Measurements from ENCODE around the gene XPO6. TPM values are rescaled to one million over a fixed set of nuclear protein-coding genes. Genes with fewer than 3 reads are reported as not detected.

The XPO6 gene
- total and polyA plus RNA-seq, 2 of the 13 experiments (the other 11 are each of a cell fraction or from before 2014, with no cell fraction given): 109 to 129 TPM

DNA sequence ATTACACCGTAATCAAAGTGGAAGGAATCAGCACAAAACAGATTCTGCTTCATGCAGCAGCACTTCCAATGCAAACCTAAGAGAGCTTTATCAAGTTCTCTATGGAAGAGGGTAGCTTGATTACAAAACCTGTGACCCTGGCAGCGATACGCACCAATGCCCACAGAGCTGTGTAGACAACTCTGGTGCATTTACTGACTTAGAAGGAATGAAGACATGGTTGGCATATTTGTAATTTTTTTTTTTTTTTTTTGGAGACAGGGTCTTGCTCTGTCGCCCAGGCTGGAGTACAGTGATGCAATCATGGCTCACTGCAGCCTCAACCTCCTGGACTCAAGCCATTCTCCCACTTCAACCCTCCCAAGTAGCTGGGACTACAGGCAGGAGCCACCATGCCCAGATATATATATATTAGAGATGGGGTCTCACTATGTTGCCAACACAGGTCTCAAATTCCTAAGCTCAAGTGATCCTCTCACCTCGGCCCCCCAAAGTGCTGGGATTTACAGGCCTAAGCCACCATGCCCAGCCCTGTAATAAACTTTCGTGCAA, 49.4 kb downstream of the XPO6 start:
- H3K27me3 ChIP-seq (ENCODE audit: control insufficient read depth in 1 of 2, insufficient read depth in 2 of 2, low read length in 2 of 2): no peaks in the 10 kb centered on the region
- TF ChIP-seq SMARCE1 (IDR thresholded peaks at IDR 0.05; ENCODE audit: borderline replicate concordance) (no peak), SRSF9 (IDR thresholded peaks at IDR 0.05; ENCODE audit: borderline replicate concordance, insufficient read depth, low read depth, low read length, poor library complexity, severe bottlenecking) (no peak), YY1 (IDR thresholded peaks at IDR 0.05; ENCODE audit: insufficient read depth, insufficient replicate concordance, low read depth, low read length) (no peak), ZNF431 (CRISPR knock-in tag; IDR thresholded peaks at IDR 0.05; ENCODE audit: borderline replicate concordance, low read depth) (no peak), ZNF367 (CRISPR knock-in tag; IDR thresholded peaks at IDR 0.05; ENCODE audit: borderline replicate concordance) (no peak), ISX (CRISPR knock-in tag; conservative IDR thresholded peaks at IDR 0.05) (no peak)
- ChIA-PET CTCF (ENCODE audit: low intra/inter-chr PET ratio, low total read pairs) (no interaction called here), POLR2A (no interaction called here)
- H3K79me2 ChIP-seq (ENCODE audit: insufficient read depth, low read length): peaks cover 3% of the 10 kb centered on the region
- H4K20me1 ChIP-seq (ENCODE audit: insufficient read depth, low read length): no peaks in the 10 kb centered on the region
- FAIRE-seq (peak; percentile 8), ATAC-seq (no peak), DNase-seq (ENCODE audit: low spot score) (no peak)
- no peaks in the 10 kb centered on the region for H3K9me3 ChIP-seq (ENCODE audit: low read length)
- no peak overlapping the region for H2AFZ ChIP-seq (ENCODE audit: low read length)
- in situ Hi-C loops (cut with HindIII; ENCODE audit: extremely low pct_ligation_motif_present, low pct_unique_long_range_greater_than_20kb): no loop called here
- no peak overlapping the region for H3K4me2 ChIP-seq (ENCODE audit: low read depth, low read length)
- intact Hi-C loops (cut with micrococcal nuclease; ENCODE audit: unreplicated experiment): no loop called here
- H3K27ac ChIP-seq (ENCODE audit: extremely low read length, insufficient read depth, low read length): no peak overlapping the region
- 96% methylated on average over 6 of the region's 6 CpGs for WGBS (ENCODE audit: low lambda C conversion rate)
- H3K4me3 ChIP-seq (replicated peaks in 1 of 3; ENCODE audit: insufficient read depth in 1 of 3, low read depth in 2 of 3, low read length in 3 of 3): no peak overlapping the region
- H3K36me3 ChIP-seq (replicated peaks in 1 of 2; ENCODE audit: control insufficient read depth in 1 of 2, insufficient read depth in 2 of 2, low read length in 2 of 2): peaks cover 21 to 56% of the 10 kb centered on the region in 2 experiments
- BruUV-seq (replicated peaks): no TSS peak
- H3K9ac ChIP-seq (ENCODE audit: insufficient read depth, low read depth, low read length): no peak overlapping the region
- H3K4me1 ChIP-seq (ENCODE audit: insufficient read depth, low read length): peaks cover 10% of the 10 kb centered on the region

DNA sequence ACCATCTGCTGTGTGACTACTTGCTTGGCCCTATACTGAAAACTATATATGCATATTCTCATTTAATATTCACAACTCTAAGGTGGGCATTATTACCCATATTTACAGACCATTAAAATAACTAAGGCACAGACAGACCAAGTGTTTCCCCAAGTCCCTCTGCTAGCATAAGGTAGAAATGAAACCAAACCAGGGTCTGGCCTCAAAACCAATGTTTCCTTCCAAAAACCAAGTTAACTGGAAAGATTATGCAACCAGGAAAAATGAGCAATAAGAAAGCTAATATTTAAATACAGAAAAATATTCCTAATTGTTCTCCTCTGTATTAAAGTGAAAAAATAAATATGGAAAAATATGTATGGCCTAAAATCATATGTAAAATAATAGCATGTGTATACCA, 50.1 kb downstream of the XPO6 start:
- BruUV-seq (replicated peaks): no TSS peak
- DNase-seq (ENCODE audit: low spot score) (no peak), FAIRE-seq (no peak), ATAC-seq (no peak)
- CTCF ChIA-PET (ENCODE audit: low intra/inter-chr PET ratio, low total read pairs): no interaction called here
- H3K79me2 ChIP-seq (ENCODE audit: insufficient read depth, low read length): peaks cover 3% of the 10 kb centered on the region
- POLR2A ChIA-PET: no interaction called here
- no peaks in the 10 kb centered on the region for H4K20me1 ChIP-seq (ENCODE audit: insufficient read depth, low read length)
- peaks cover 10% of the 10 kb centered on the region for H3K4me1 ChIP-seq (ENCODE audit: insufficient read depth, low read length)
- H3K36me3 ChIP-seq (replicated peaks in 1 of 2; ENCODE audit: control insufficient read depth in 1 of 2, insufficient read depth in 2 of 2, low read length in 2 of 2): peaks cover 16 to 48% of the 10 kb centered on the region in 2 experiments
- H3K4me3 ChIP-seq (replicated peaks in 1 of 3; ENCODE audit: insufficient read depth in 1 of 3, low read depth in 2 of 3, low read length in 3 of 3): no peak overlapping the region
- intact Hi-C loops (cut with micrococcal nuclease; ENCODE audit: unreplicated experiment): no loop called here
- in situ Hi-C loops (cut with HindIII; ENCODE audit: extremely low pct_ligation_motif_present, low pct_unique_long_range_greater_than_20kb): no loop called here
- H3K27me3 ChIP-seq (ENCODE audit: control insufficient read depth in 1 of 2, insufficient read depth in 2 of 2, low read length in 2 of 2): no peaks in the 10 kb centered on the region
- no peak overlapping the region for H3K27ac ChIP-seq (ENCODE audit: extremely low read length, insufficient read depth, low read length)
- H3K9ac ChIP-seq (ENCODE audit: insufficient read depth, low read depth, low read length): no peak overlapping the region
- no peak overlapping the region for H2AFZ ChIP-seq (ENCODE audit: low read length)
- H3K4me2 ChIP-seq (ENCODE audit: low read depth, low read length): no peak overlapping the region
- H3K9me3 ChIP-seq (ENCODE audit: low read length): no peaks in the 10 kb centered on the region
- TF ChIP-seq, protein P1, sequence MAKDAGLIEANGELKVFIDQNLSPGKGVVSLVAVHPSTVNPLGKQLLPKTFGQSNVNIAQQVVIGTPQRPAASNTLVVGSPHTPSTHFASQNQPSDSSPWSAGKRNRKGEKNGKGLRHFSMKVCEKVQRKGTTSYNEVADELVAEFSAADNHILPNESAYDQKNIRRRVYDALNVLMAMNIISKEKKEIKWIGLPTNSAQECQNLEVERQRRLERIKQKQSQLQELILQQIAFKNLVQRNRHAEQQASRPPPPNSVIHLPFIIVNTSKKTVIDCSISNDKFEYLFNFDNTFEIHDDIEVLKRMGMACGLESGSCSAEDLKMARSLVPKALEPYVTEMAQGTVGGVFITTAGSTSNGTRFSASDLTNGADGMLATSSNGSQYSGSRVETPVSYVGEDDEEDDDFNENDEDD (CRISPR knock-in tag; IDR thresholded peaks at IDR 0.05; ENCODE audit: borderline replicate concordance): no peak
- TF ChIP-seq ZFX (CRISPR knock-in tag; IDR thresholded peaks at IDR 0.05; ENCODE audit: low read depth) (no peak), GTF2F1 (IDR thresholded peaks at IDR 0.05; ENCODE audit: low read length) (no peak), ZNF546 (CRISPR knock-in tag; conservative IDR thresholded peaks at IDR 0.05) (no peak), NONO (IDR thresholded peaks at IDR 0.05) (no peak), NONO (CRISPR knock-in tag; conservative IDR thresholded peaks at IDR 0.05) (no peak)
- TF ChIP-seq, protein P2, sequence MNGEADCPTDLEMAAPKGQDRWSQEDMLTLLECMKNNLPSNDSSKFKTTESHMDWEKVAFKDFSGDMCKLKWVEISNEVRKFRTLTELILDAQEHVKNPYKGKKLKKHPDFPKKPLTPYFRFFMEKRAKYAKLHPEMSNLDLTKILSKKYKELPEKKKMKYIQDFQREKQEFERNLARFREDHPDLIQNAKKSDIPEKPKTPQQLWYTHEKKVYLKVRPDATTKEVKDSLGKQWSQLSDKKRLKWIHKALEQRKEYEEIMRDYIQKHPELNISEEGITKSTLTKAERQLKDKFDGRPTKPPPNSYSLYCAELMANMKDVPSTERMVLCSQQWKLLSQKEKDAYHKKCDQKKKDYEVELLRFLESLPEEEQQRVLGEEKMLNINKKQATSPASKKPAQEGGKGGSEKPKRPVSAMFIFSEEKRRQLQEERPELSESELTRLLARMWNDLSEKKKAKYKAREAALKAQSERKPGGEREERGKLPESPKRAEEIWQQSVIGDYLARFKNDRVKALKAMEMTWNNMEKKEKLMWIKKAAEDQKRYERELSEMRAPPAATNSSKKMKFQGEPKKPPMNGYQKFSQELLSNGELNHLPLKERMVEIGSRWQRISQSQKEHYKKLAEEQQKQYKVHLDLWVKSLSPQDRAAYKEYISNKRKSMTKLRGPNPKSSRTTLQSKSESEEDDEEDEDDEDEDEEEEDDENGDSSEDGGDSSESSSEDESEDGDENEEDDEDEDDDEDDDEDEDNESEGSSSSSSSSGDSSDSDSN (CRISPR knock-in tag; IDR thresholded peaks at IDR 0.05): no peak
- TF ChIP-seq, protein P3, sequence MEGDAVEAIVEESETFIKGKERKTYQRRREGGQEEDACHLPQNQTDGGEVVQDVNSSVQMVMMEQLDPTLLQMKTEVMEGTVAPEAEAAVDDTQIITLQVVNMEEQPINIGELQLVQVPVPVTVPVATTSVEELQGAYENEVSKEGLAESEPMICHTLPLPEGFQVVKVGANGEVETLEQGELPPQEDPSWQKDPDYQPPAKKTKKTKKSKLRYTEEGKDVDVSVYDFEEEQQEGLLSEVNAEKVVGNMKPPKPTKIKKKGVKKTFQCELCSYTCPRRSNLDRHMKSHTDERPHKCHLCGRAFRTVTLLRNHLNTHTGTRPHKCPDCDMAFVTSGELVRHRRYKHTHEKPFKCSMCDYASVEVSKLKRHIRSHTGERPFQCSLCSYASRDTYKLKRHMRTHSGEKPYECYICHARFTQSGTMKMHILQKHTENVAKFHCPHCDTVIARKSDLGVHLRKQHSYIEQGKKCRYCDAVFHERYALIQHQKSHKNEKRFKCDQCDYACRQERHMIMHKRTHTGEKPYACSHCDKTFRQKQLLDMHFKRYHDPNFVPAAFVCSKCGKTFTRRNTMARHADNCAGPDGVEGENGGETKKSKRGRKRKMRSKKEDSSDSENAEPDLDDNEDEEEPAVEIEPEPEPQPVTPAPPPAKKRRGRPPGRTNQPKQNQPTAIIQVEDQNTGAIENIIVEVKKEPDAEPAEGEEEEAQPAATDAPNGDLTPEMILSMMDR (CRISPR knock-in tag; IDR thresholded peaks at IDR 0.05): no peak
